ENCODE measurements around the gene MCRIP1. TPM values are rescaled to one million over a fixed set of nuclear protein-coding genes. Genes with fewer than 3 reads are reported as not detected.

MCRIP1 gene
- total and polyA plus RNA-seq, 2 of the 8 experiments (the other 6 are each of a cell fraction or from before 2014, with no cell fraction given): 103 to 151 TPM

DNA sequence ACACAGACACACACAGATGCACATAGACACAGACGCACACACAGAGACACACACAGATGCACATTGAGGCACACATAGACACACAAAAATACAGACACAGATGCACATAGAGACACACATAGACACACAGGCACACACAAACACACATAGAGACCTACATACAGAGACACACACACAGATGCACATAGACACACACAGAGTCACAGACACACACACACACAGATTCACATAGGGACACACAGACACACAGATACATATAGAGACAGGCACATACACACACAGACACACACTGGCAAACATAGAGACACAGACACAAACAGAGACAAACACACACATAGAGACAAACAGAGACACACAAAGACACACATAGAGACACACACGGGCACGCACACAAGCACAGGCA is 39.0 kb downstream of the MCRIP1 start:
- Histone ChIP-seq H3K36me3 (ENCODE audit: control insufficient read depth in 2 of 4, insufficient read depth in 4 of 4, low read length in 3 of 4) (no peaks in the 10 kb centered on the region), H3K79me2 (ENCODE audit: control insufficient read depth in 1 of 2, insufficient read depth in 2 of 2, low read length in 2 of 2) (no peaks in the 10 kb centered on the region), H3K4me1 (replicated peaks in 1 of 4; ENCODE audit: control insufficient read depth in 3 of 4, insufficient read depth in 4 of 4, low read length in 3 of 4) (no peaks in the 10 kb centered on the region), H3K79me1 (ENCODE audit: low read depth, low read length) (no peaks in the 10 kb centered on the region), H3K27me3 (replicated peaks in 1 of 4; ENCODE audit: control insufficient read depth in 3 of 4, extremely low read depth in 1 of 4, insufficient read depth in 3 of 4, low read length in 3 of 4) (peaks cover 0 to 4% (median 0%) of the 10 kb centered on the region in 4 experiments; a peak in 1 of 7 replicates), H3K9me3 (ENCODE audit: insufficient read depth in 2 of 2, low read depth in 1 of 2, low read length in 1 of 2) (peaks cover 0 to 3% of the 10 kb centered on the region in 2 experiments; a peak in 1 of 4 replicates), H3K4me2 (ENCODE audit: insufficient read depth in 1 of 2, low read depth in 2 of 2, low read length in 2 of 2) (no peak overlapping the region), H2BK15ac (ENCODE audit: low read length) (peak overlapping the region; percentile 24; the same call in 1 of the 2 replicates), H2BK5ac (ENCODE audit: low read depth, low read length) (0 out of 2 replicates have a peak overlapping the region, but pooled peaks have one; percentile 18), H4K20me1 (replicated peaks in 1 of 2; ENCODE audit: control insufficient read depth in 1 of 2, insufficient read depth in 2 of 2, low read length in 2 of 2) (peaks cover 0 to 12% of the 10 kb centered on the region in 2 experiments), H2AFZ (ENCODE audit: low read length) (no peak overlapping the region), H3K18ac (ENCODE audit: extremely low read depth, low read length) (no peak overlapping the region), H3K4ac (replicated peaks; ENCODE audit: insufficient read length, low read depth, low read length) (no peak overlapping the region), H3K4me3 (ENCODE audit: extremely low read depth in 1 of 4, insufficient read depth in 2 of 4, low read depth in 3 of 4, low read length in 4 of 4) (no peak overlapping the region), H3K56ac (replicated peaks; ENCODE audit: insufficient read length, low read depth, low read length) (peak overlapping the region; percentile 77), H3K14ac (ENCODE audit: insufficient read length) (no peak overlapping the region), H3K9ac (replicated peaks in 1 of 4; ENCODE audit: extremely low read depth in 1 of 4, low read depth in 3 of 4, low read length in 3 of 4) (no peak overlapping the region; a peak in 1 of 7 replicates), H2BK12ac (ENCODE audit: low read depth, low read length) (peak overlapping the region; percentile 68; the same call in 1 of the 2 replicates), H3K23ac (ENCODE audit: insufficient read length) (no peak overlapping the region), H4K91ac (replicated peaks; ENCODE audit: insufficient read length, low read length) (no peak overlapping the region), H4K8ac (ENCODE audit: extremely low read depth, insufficient read depth, low read length) (no peak overlapping the region), H4K5ac (ENCODE audit: insufficient read length, low read depth, low read length) (no peak overlapping the region), H3K23me2 (ENCODE audit: low read depth, low read length) (peaks cover 15% of the 10 kb centered on the region; the same call in 1 of the 2 replicates), H2BK20ac (ENCODE audit: low read length) (no peak overlapping the region), H3K27ac (ENCODE audit: low read depth, low read length) (no peak overlapping the region), H2BK120ac (replicated peaks; ENCODE audit: low read depth, low read length) (no peak overlapping the region), H2AK5ac (ENCODE audit: low read depth, low read length) (peak overlapping the region; percentile 71; the same call in 1 of the 2 replicates)
- ChIA-PET CTCF (ENCODE audit: partially characterized antibody) (interaction anchor here (1.9 kb wide), 1 partner anchor 59 kb away, joined by 10 read pairs; no protein-coding TSS in a partner anchor), POLR2A (ENCODE audit: partially characterized antibody) (interaction anchor here (0.8 to 1.0 kb wide), 2 partner anchors 53 to 58 kb away, joined by 5 to 6 read pairs; no protein-coding TSS in a partner anchor)
- WGBS, 2 experiments (ENCODE audit: extremely low coverage in 1 of 2, insufficient coverage in 1 of 2, insufficient read length in 1 of 2, insufficient replicate concordance in 2 of 2, low coverage in 1 of 2, low lambda C conversion rate in 2 of 2, missing lambda C conversion rate in 1 of 2): 90% methylated on average over 3 of the region's 3 CpGs; no CpG with 5 or more reads in 1 of the 2 experiments
- FAIRE-seq (no peak), DNase-seq (ENCODE audit: low read depth in 1 of 2, low spot score in 2 of 2) (no peak)
- TF ChIP-seq KDM4A (IDR thresholded peaks at IDR 0.05; ENCODE audit: low read depth, low read length, severe bottlenecking) (no peak), POU5F1 (IDR thresholded peaks at IDR 0.05; ENCODE audit: low read depth, low read length) (no peak), RAD21 (IDR thresholded peaks at IDR 0.05 in 1 of 2, conservative IDR thresholded peaks at IDR 0.05 in 1 of 2; ENCODE audit: low read depth in 2 of 2, low read length in 2 of 2) (no peak), RXRA (IDR thresholded peaks at IDR 0.05; ENCODE audit: insufficient read depth, low read depth, low read length) (no peak), GABPA (IDR thresholded peaks at IDR 0.05; ENCODE audit: borderline replicate concordance, insufficient read depth, low read length) (no peak), CHD2 (IDR thresholded peaks at IDR 0.05; ENCODE audit: low read length) (no peak), SUZ12 (IDR thresholded peaks at IDR 0.05; ENCODE audit: low read length) (no peak), NRF1 (IDR thresholded peaks at IDR 0.05; ENCODE audit: low read depth, low read length) (no peak)

Measured in H1 (cell line).